AG10803 (cell line): Measurements from ENCODE around the gene SRPK3.
A peak's percentile ranks its signal among the peaks of the same experiment; 100 is the strongest.

ENCODE experiments used
- DNase-seq: peaks from one replicate; pipeline ENCODE4 v3.0.0; 2010; ENCODE audit warnings: low read depth
- H3K4me3 ChIP-seq: 2 replicates; pipeline ENCODE4 v1.5.1; 2011; ENCODE audit warnings: mild to moderate bottlenecking, low read length, control low read depth
- TF ChIP-seq, protein P1 (sequence below): conservative IDR thresholded peaks from 2 replicates; pipeline ENCODE4 v1.5.1; 2011; ENCODE audit warnings: mild to moderate bottlenecking, low read length, control low read depth, inconsistent platforms

SRPK3 gene

DNA sequence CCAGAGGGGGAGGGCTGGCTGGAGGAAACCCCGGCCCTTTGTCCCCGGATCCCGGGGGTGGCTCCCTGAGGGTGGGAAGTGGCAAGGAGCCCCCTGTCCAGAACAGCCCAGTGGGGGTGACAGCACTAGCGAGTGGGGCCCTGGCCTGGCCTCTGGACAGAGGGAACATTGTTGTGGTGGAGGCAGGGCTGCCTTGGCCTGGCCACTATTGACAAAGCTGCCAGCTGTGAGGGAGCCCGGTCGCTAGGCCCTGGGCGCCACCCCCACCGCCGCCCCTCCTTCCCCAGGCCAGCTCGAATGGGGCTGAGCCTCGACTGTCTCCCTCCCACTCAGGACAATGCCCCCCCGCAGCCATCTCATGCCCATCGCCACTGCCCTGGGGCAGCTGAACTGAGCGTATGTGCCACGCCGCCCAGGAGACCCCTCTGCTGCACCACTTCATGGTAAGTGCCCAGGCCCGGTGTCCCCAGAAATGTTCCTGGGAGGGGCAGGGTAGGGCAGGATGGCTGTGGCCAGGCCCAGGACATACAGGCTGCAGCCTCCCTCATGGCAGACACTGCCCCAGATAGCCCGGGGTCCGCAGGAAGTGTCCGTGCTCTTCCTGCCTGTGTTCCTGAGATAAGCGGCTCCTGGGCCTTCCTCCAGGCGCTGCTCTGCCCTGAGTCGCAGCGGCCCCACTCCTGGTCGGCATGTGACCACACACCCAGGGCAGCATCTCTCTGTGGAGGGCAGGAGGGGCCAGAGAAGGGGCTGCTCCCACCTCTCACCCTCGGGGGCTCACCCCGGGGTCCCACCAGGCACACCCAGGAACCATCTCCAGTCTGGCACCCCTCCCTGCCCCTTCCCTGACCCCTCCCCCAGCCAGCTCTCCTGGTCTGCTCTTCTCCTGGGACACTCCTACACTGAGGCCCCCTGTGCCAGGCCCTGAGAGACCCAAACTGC lies 15.4 kb upstream of the SRPK3 start:
- TF ChIP-seq, protein P1, sequence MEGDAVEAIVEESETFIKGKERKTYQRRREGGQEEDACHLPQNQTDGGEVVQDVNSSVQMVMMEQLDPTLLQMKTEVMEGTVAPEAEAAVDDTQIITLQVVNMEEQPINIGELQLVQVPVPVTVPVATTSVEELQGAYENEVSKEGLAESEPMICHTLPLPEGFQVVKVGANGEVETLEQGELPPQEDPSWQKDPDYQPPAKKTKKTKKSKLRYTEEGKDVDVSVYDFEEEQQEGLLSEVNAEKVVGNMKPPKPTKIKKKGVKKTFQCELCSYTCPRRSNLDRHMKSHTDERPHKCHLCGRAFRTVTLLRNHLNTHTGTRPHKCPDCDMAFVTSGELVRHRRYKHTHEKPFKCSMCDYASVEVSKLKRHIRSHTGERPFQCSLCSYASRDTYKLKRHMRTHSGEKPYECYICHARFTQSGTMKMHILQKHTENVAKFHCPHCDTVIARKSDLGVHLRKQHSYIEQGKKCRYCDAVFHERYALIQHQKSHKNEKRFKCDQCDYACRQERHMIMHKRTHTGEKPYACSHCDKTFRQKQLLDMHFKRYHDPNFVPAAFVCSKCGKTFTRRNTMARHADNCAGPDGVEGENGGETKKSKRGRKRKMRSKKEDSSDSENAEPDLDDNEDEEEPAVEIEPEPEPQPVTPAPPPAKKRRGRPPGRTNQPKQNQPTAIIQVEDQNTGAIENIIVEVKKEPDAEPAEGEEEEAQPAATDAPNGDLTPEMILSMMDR: no peak
- peak overlapping the region; percentile 61 for H3K4me3 ChIP-seq
- no peak for DNase-seq

DNA sequence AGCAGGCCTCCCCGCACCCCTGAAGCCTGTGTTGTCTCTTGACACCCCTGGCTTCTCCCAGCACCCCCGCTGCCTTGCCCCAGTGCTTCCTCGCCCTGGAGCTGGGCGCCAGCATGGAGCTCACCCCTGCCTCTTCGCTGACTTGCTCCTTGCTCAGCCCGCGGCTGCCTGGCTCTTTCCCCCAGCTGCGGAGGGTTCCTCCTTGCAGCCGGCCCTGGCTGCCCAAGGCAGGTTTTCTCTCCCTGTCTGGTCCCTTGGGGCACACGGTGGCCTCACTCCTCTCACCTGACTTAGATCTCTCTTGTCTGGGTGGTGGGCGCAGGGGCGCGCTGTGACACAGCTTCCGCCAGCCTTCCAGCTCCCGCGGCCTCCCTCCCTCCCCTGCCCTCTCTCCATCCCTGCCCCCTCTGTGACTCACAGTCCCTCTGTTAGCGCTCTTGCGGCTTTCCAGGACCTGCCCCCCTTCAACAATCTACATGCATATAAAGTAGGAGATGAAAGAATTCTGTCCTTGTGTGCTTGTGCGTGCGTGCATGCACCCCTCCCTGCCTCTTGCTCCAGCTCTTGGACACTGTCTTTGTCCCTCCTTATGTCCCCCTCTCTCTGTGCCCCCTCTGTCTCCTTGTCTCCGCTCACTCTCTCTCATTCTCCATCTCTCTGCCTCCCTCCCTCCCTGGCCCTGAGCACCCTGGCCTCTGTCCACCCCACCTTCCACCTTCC lies 14.6 kb upstream of the SRPK3 start:
- peak overlapping the region; percentile 61 for H3K4me3 ChIP-seq
- TF ChIP-seq, protein P1: no peak
- DNase-seq: peak; percentile 47

DNA sequence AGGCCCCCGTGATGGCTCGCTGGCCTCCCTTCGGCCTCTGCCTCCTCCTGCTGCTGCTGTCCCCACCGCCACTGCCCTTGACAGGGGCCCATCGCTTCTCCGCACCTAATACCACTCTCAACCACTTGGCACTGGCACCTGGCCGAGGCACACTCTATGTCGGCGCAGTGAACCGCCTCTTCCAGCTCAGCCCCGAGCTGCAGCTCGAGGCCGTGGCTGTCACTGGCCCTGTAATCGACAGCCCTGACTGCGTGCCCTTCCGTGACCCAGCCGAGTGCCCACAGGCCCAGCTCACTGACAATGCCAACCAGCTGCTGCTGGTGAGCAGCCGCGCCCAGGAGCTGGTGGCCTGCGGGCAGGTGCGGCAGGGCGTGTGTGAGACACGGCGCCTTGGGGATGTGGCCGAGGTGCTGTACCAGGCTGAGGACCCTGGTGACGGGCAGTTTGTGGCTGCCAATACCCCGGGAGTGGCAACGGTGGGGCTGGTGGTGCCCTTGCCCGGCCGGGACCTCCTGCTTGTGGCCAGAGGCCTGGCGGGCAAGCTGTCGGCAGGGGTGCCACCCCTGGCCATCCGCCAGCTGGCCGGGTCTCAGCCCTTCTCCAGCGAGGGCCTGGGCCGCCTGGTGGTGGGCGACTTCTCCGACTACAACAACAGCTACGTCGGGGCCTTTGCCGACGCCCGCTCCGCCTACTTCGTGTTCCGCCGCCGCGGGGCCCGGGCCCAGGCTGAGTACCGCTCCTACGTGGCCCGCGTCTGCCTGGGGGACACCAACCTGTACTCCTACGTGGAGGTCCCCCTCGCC lies 13.8 kb upstream of the SRPK3 start:
- H3K4me3 ChIP-seq: no peak overlapping the region
- TF ChIP-seq, protein P1: no peak
- no peak for DNase-seq

DNA sequence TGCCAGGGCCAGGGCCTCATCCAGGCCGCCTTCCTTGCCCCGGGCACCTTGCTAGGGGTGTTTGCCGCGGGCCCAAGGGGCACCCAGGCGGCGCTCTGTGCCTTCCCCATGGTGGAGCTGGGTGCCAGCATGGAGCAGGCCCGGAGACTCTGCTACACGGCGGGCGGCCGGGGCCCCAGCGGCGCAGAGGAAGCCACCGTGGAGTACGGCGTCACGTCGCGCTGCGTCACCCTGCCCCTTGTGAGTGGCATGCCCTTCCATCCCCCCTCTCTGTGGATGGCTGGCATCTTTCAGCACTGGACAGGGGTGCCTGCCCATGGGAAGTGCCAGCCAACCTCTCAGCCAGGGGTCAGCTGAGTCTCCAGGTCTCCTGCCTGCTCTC lies 13.2 kb upstream of the SRPK3 start:
- DNase-seq: no peak
- no peak overlapping the region for H3K4me3 ChIP-seq
- TF ChIP-seq, protein P1: no peak

DNA sequence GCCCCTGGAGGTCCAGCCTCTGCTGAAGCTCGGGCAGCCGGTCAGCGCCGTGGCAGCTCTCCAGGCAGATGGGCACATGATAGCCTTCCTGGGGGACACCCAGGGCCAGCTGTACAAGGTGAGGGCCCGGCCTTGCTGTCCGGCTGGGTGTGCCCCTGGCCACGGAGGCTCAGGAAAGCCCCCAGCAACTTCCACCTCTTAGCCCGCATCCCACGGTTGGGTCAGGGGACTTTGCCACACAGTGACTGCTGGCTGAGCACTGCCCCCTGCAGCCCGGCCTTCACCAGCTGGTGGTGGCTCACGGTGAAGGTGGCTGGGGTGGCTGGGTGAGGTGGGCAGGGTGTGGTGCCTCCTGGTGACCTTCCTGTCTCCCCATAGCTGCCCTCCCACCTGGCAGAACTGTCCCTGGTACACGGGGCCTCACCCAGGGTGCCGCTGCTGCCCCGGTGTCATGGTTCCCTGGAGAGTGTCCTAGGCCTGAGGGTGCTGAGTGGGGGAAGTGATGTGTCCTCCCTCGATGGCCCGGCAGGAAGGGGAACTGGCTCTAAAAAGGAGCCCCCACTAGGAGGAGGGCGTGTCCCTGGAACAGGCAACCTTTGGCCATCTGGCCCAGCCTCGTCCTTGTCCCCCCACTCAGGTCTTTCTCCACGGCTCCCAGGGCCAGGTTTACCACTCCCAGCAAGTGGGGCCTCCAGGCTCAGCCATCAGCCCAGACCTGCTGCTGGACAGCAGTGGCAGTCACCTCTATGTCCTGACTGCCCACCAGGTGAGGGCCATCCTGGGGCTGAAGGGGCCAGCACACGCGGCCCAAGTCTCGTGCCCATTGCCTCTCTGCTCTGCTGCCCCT lies 12.3 kb upstream of the SRPK3 start:
- DNase-seq: no peak
- no peak overlapping the region for H3K4me3 ChIP-seq
- TF ChIP-seq, protein P1: no peak

DNA sequence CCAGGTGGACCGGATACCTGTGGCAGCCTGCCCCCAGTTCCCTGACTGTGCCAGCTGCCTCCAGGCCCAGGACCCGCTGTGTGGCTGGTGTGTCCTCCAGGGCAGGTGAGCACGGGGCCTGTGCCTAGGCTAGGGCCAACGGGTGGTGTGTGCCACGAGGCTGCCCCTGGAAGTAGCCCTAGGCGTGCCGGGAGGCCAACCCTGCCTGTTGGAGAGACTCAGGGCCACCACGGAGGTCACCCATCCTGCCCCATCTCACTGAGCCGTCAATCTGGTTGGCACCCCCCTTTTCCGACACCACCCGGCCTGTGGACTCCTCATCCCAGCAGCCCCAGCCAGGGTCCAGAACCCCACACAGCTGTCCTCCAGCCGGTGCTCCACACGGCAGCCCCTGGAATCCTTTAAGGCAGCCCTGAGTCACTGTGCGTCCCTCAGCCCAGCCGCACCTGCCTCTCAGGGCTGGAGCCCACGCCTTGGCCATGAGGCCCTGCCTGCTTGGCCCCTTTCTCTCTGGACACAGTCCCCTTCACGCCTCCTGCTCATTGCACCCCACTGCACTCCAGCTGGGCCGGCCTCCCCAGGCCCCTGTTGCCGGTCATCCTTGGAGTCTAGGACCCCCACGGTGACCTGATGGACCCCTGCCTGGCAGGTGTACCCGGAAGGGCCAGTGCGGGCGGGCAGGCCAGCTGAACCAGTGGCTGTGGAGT lies 11.5 kb upstream of the SRPK3 start:
- H3K4me3 ChIP-seq: no peak overlapping the region
- TF ChIP-seq, protein P1: no peak
- no peak for DNase-seq
